H1 (cell line): ENCODE data around the gene MYL3. TPM values are rescaled to one million over a fixed set of nuclear protein-coding genes. Genes with fewer than 3 reads are reported as not detected.

Source experiments
- CTCF ChIA-PET: fragments of 300-600 bp; sonication (Branson Sonifier 250); formaldehyde crosslinking; loops from one replicate; lab custom pipeline; 2021; ENCODE audit not compliant: partially characterized antibody; lab: Charles Lee
- POLR2A ChIA-PET: fragments of 300-600 bp; sonication (Branson Sonifier 250); formaldehyde crosslinking; loops from one replicate; lab custom pipeline; 2021; ENCODE audit warnings: inconsistent platforms; ENCODE audit not compliant: partially characterized antibody; lab: Charles Lee
- DNase-seq, 2 experiments: peaks; one replicate each; pipeline versions ENCODE4 v3.0.0 to v3.0.0-alpha.2; 2010 to 2022; ENCODE audit warnings: low spot score in 2 of 2, low read depth in 1 of 2, mixed read lengths in 1 of 2
- FAIRE-seq: peaks from 2 replicates; lab custom pipeline; 2011; peaks lifted over from hg19 to GRCh38; lab: Jason Lieb, UNC
- H2AFZ ChIP-seq: 2 replicates; pipeline ENCODE4 v1.8.1; 2012; ENCODE audit warnings: low read length, inconsistent platforms
- H2AK5ac ChIP-seq: 2 replicates; pipeline ENCODE4 v1.6.1; 2013; ENCODE audit warnings: low read depth, low read length
- H2BK120ac ChIP-seq: replicated peaks from 2 replicates; pipeline ENCODE3; 2013; ENCODE audit warnings: low read depth, low read length, inconsistent platforms
- H2BK12ac ChIP-seq: 2 replicates; pipeline ENCODE4 v1.6.1; 2013; ENCODE audit warnings: low read depth, low read length
- H2BK15ac ChIP-seq: 2 replicates; pipeline ENCODE4 v1.6.1; 2013; ENCODE audit warnings: low read length
- H2BK20ac ChIP-seq: 2 replicates; pipeline ENCODE4 v1.6.1; 2013; ENCODE audit warnings: low read length
- H2BK5ac ChIP-seq: 2 replicates; pipeline ENCODE4 v1.6.1; 2013; ENCODE audit warnings: low read depth, low read length
- H3K14ac ChIP-seq: 2 replicates; pipeline ENCODE4 v1.6.1; 2013; ENCODE audit warnings: inconsistent platforms; ENCODE audit not compliant: insufficient read length
- H3K18ac ChIP-seq: 2 replicates; pipeline ENCODE4 v1.6.1; 2013; ENCODE audit warnings: low read length; ENCODE audit errors: extremely low read depth
- H3K23ac ChIP-seq: 2 replicates; pipeline ENCODE4 v1.6.1; 2013; ENCODE audit warnings: inconsistent platforms; ENCODE audit not compliant: insufficient read length
- H3K23me2 ChIP-seq: 2 replicates; pipeline ENCODE4 v1.6.1; 2013; ENCODE audit warnings: low read depth, low read length
- H3K27ac ChIP-seq: 2 replicates; pipeline ENCODE4 v1.6.1; 2011; ENCODE audit warnings: low read depth, low read length, inconsistent platforms
- H3K27me3 ChIP-seq, 4 experiments: replicated peaks in 1 of 4; 1 replicate in 1 of 4; 2 replicates in 3 of 4; pipeline versions ENCODE4 v1.6.1 to v1.8.1; 2011 to 2013; ENCODE audit warnings: low read length in 3 of 4, mild to moderate bottlenecking in 3 of 4, inconsistent platforms in 2 of 4, mixed read lengths in 2 of 4, moderate library complexity in 1 of 4; ENCODE audit not compliant: control insufficient read depth in 3 of 4, insufficient read depth in 3 of 4; ENCODE audit errors: extremely low read depth in 1 of 4
- H3K36me3 ChIP-seq, 4 experiments: 2 replicates each; pipeline versions ENCODE4 v1.6.1 to v1.8.1; 2011 to 2013; ENCODE audit warnings: mild to moderate bottlenecking in 4 of 4, low read length in 3 of 4, moderate library complexity in 2 of 4, control low read depth in 1 of 4, inconsistent platforms in 1 of 4; ENCODE audit not compliant: insufficient read depth in 4 of 4, control insufficient read depth in 2 of 4
- H3K4ac ChIP-seq: replicated peaks from 2 replicates; pipeline ENCODE3; 2013; ENCODE audit warnings: low read length, low read depth, mixed read lengths, inconsistent platforms; ENCODE audit not compliant: insufficient read length
- H3K4me1 ChIP-seq, 4 experiments: replicated peaks in 1 of 4; 1 replicate in 1 of 4; 2 replicates in 3 of 4; pipeline versions ENCODE4 v1.6.1 to v1.8.1; 2011 to 2013; ENCODE audit warnings: low read length in 3 of 4, inconsistent platforms in 2 of 4, mixed read lengths in 1 of 4; ENCODE audit not compliant: insufficient read depth in 4 of 4, control insufficient read depth in 3 of 4
- H3K4me2 ChIP-seq, 2 experiments: 2 replicates each; pipeline versions ENCODE4 v1.6.1 to v1.8.1; 2011 to 2013; ENCODE audit warnings: low read depth in 2 of 2, low read length in 2 of 2, control low read depth in 1 of 2, inconsistent platforms in 1 of 2, mild to moderate bottlenecking in 1 of 2; ENCODE audit not compliant: insufficient read depth in 1 of 2
- H3K4me3 ChIP-seq, 4 experiments: fragments of 200-600, 300-600 bp in 1 of 4; sonication (generic), shearing (Covaris generic), sonication (Bioruptor Twin) in 1 of 4; 2 replicates each; pipeline versions ENCODE4 v1.5.1 to v1.8.1; 2011 to 2016; ENCODE audit warnings: low read length in 4 of 4, low read depth in 3 of 4, control low read depth in 2 of 4, inconsistent platforms in 2 of 4, mild to moderate bottlenecking in 2 of 4, mixed read lengths in 1 of 4, moderate library complexity in 1 of 4; ENCODE audit not compliant: insufficient read depth in 2 of 4; ENCODE audit errors: extremely low read depth in 1 of 4
- H3K56ac ChIP-seq: replicated peaks from 2 replicates; pipeline ENCODE3; 2013; ENCODE audit warnings: low read depth, mild to moderate bottlenecking, mixed read lengths, low read length, inconsistent platforms; ENCODE audit not compliant: insufficient read length
- H3K79me1 ChIP-seq: 2 replicates; pipeline ENCODE4 v1.6.1; 2013; ENCODE audit warnings: low read depth, low read length, control low read depth
- H3K79me2 ChIP-seq, 2 experiments: 2 replicates each; pipeline versions ENCODE4 v1.6.1 to v1.8.1; 2012 to 2013; ENCODE audit warnings: low read length in 2 of 2, mild to moderate bottlenecking in 2 of 2, inconsistent platforms in 1 of 2; ENCODE audit not compliant: insufficient read depth in 2 of 2, control insufficient read depth in 1 of 2
- H3K9ac ChIP-seq, 4 experiments: replicated peaks in 1 of 4; 1 replicate in 1 of 4; 2 replicates in 3 of 4; pipeline versions ENCODE4 v1.6.1 to v1.8.1; 2011 to 2013; ENCODE audit warnings: low read depth in 3 of 4, low read length in 3 of 4, control low read depth in 2 of 4, mild to moderate bottlenecking in 2 of 4, moderate library complexity in 2 of 4, inconsistent platforms in 1 of 4; ENCODE audit errors: extremely low read depth in 1 of 4
- H3K9me3 ChIP-seq, 2 experiments: 2 replicates each; pipeline versions ENCODE4 v1.6.1 to v1.8.1; 2012 to 2013; ENCODE audit warnings: mild to moderate bottlenecking in 2 of 2, moderate library complexity in 2 of 2, control low read depth in 1 of 2, inconsistent platforms in 1 of 2, low read depth in 1 of 2, low read length in 1 of 2, mixed read lengths in 1 of 2; ENCODE audit not compliant: insufficient read depth in 2 of 2
- H4K20me1 ChIP-seq, 2 experiments: replicated peaks in 1 of 2; 2 replicates each; pipeline versions ENCODE3 to v1.8.1; 2011 to 2013; ENCODE audit warnings: inconsistent platforms in 2 of 2, low read length in 2 of 2, mild to moderate bottlenecking in 1 of 2; ENCODE audit not compliant: insufficient read depth in 2 of 2, control insufficient read depth in 1 of 2
- H4K5ac ChIP-seq: 2 replicates; pipeline ENCODE4 v1.6.1; 2013; ENCODE audit warnings: low read length, low read depth, mixed read lengths, inconsistent platforms; ENCODE audit not compliant: insufficient read length
- H4K8ac ChIP-seq: 2 replicates; pipeline ENCODE4 v1.8.0; 2013; ENCODE audit warnings: mild to moderate bottlenecking, moderate library complexity, low read length, inconsistent platforms; ENCODE audit not compliant: insufficient read depth; ENCODE audit errors: extremely low read depth
- H4K91ac ChIP-seq: replicated peaks from 2 replicates; pipeline ENCODE3; 2013; ENCODE audit warnings: low read length, mixed read lengths, inconsistent platforms; ENCODE audit not compliant: insufficient read length
- BRCA1 ChIP-seq: IDR thresholded peaks from 2 replicates; pipeline ENCODE4 v1.6.1; 2012; ENCODE audit warnings: low read depth, low read length, improper control_type of control experiment
- GABPA ChIP-seq: IDR thresholded peaks from 2 replicates; pipeline ENCODE4 v1.6.1; 2011; ENCODE audit warnings: mild to moderate bottlenecking, low read length, moderate library complexity, borderline replicate concordance; ENCODE audit not compliant: insufficient read depth
- HDAC2 ChIP-seq, 2 experiments: fragments of 300-600 bp in 1 of 2; sonication (generic) in 1 of 2; IDR thresholded peaks; 2 replicates each; pipeline ENCODE4 v1.6.1; 2011 to 2012; ENCODE audit warnings: low read depth in 2 of 2, low read length in 2 of 2, mild to moderate bottlenecking in 2 of 2, moderate library complexity in 2 of 2, borderline replicate concordance in 1 of 2, inconsistent platforms in 1 of 2
- JUND ChIP-seq: IDR thresholded peaks from 2 replicates; pipeline ENCODE4 v1.6.1; 2011; ENCODE audit warnings: mild to moderate bottlenecking, improper control_type of control experiment, low read length
- KDM5A ChIP-seq: fragments of 200-600 bp; IDR thresholded peaks from 2 replicates; pipeline ENCODE4 v1.7.1; 2012; ENCODE audit warnings: mild to moderate bottlenecking, low read length, inconsistent platforms, mixed read lengths
- MAFK ChIP-seq: IDR thresholded peaks from 2 replicates; pipeline ENCODE4 v1.6.1; 2012; ENCODE audit warnings: low read depth, mild to moderate bottlenecking, improper control_type of control experiment, low read length
- PHF8 ChIP-seq: fragments of 200-600 bp; sonication (generic); conservative IDR thresholded peaks from 2 replicates; pipeline ENCODE4 v1.7.1; 2012; ENCODE audit warnings: low read depth, mild to moderate bottlenecking, inconsistent platforms, low read length, moderate library complexity
- RBBP5 ChIP-seq: IDR thresholded peaks from 2 replicates; pipeline ENCODE4 v1.7.1; 2012; ENCODE audit warnings: low read depth, mild to moderate bottlenecking, inconsistent platforms, low read length, moderate library complexity, borderline replicate concordance
- SIN3A ChIP-seq, 2 experiments: IDR thresholded peaks in 1 of 2; conservative IDR thresholded peaks in 1 of 2; 2 replicates each; pipeline ENCODE4 v1.6.1; 2011 to 2012; ENCODE audit warnings: low read length in 2 of 2, improper control_type of control experiment in 1 of 2, low read depth in 1 of 2, mild to moderate bottlenecking in 1 of 2
- SIRT6 ChIP-seq: IDR thresholded peaks from one replicate; pipeline ENCODE4 v1.7.1; 2012; ENCODE audit warnings: low read length, inconsistent platforms
- SP4 ChIP-seq: IDR thresholded peaks from 2 replicates; pipeline ENCODE4 v1.6.1; 2012; ENCODE audit warnings: low read length, inconsistent platforms
- SRF ChIP-seq: IDR thresholded peaks from 2 replicates; pipeline ENCODE4 v1.6.1; 2011; ENCODE audit warnings: mild to moderate bottlenecking, low read depth, low read length, moderate library complexity
- TCF12 ChIP-seq: IDR thresholded peaks from 2 replicates; pipeline ENCODE4 v1.6.1; 2011; ENCODE audit warnings: low read depth, mild to moderate bottlenecking, low read length
- ZNF274 ChIP-seq: IDR thresholded peaks from 2 replicates; pipeline ENCODE4 v1.7.0; 2012; ENCODE audit warnings: low read length, borderline replicate concordance; ENCODE audit errors: extremely low read depth
- WGBS, 2 experiments: shearing (Covaris generic) in 1 of 2; methylation state at CpG; one replicate each; pipeline versions ENCODE4 v1.1.6 to v1.1.7; 2013 to 2015; ENCODE audit warnings: low lambda C conversion rate in 2 of 2, mixed read lengths in 2 of 2, inconsistent platforms in 1 of 2, low coverage in 1 of 2, missing lambda C conversion rate in 1 of 2; ENCODE audit not compliant: insufficient replicate concordance in 2 of 2, insufficient coverage in 1 of 2, insufficient read length in 1 of 2; ENCODE audit errors: extremely low coverage in 1 of 2, missing lambda C conversion rate in 1 of 2; 5-methylcytosine and 5-hydroxymethylcytosine counted together
- polyA plus RNA-seq, 7 experiments: library from polyadenylated mRNA; depleted of rRNA in 3 of 7; stranded (reverse) in 5 of 7; unstranded in 2 of 7; fragments of >200 nt in 5 of 7; fragments of 200-250 nt in 2 of 7; gene quantifications; 1 replicate in 5 of 7; 2 replicates in 1 of 7; 4 replicates in 1 of 7; pipeline versions ENCODE4 v1.2.1 to v1.2.3, GENCODE V29; 2011 to 2013; ENCODE audit warnings: missing spikeins in 2 of 7, mixed read lengths in 2 of 7
- total RNA-seq: library from RNA; stranded (reverse); fragmentation: NEBNext Ultra II Directional; extraction: Animal tissue kit (Norgen Biotek cat#: 25700); gene quantifications from 2 replicates; pipeline ENCODE4 v1.2.1, GENCODE V29; 2021

Gene MYL3
- total and polyA plus RNA-seq, 2 of the 8 experiments (the other 6 are each of a cell fraction or from before 2014, with no cell fraction given), result 0.06 TPM; not detected in 1

DNA sequence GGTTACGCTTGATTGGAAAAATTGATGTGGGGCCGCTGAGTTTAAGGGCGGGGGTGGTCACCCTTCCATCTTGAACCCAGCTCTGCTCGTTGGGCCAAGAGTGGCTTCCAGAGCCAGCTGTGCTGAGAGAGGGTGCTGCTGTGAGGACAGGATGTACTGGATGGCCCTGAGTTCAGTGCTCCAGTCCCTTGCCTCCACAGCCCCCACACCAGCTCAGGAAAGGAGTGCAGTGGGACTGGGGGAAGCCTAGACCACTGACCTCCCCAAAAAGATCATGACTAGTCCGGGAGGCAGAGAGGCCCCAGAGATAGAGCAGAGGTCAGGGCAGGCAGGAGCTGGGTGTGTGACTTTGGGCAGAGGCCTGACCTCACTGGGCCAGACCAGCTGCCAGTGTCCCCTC is 10.3 kb upstream of the MYL3 start:
- Histone ChIP-seq H3K9ac (no peak overlapping the region), H3K23me2 (no peaks in the 10 kb centered on the region), H3K4me3 (no peak overlapping the region), H2BK5ac (no peak overlapping the region; the same call in 1 of the 2 replicates), H2AK5ac (no peak overlapping the region), H3K4me1 (peaks cover 0 to 8% (median 0%) of the 10 kb centered on the region in 4 experiments; a peak in 2 of 7 replicates), H2BK15ac (no peak overlapping the region), H2BK120ac (no peak overlapping the region), H4K20me1 (peaks cover 0 to 3% of the 10 kb centered on the region in 2 experiments), H2BK12ac (no peak overlapping the region), H3K4ac (no peak overlapping the region), H4K5ac (no peak overlapping the region), H3K23ac (no peak overlapping the region), H2AFZ (no peak overlapping the region), H2BK20ac (no peak overlapping the region), H3K79me1 (no peaks in the 10 kb centered on the region), H3K56ac (no peak overlapping the region), H3K27ac (no peak overlapping the region), H3K79me2 (no peaks in the 10 kb centered on the region), H4K91ac (no peak overlapping the region), H3K9me3 (no peaks in the 10 kb centered on the region), H3K18ac (no peak overlapping the region), H3K36me3 (no peaks in the 10 kb centered on the region), H3K14ac (no peak overlapping the region), H3K27me3 (peaks cover 0 to 40% (median 27%) of the 10 kb centered on the region in 4 experiments; a peak in 6 of 7 replicates), H3K4me2 (no peak overlapping the region), H4K8ac (no peak overlapping the region)
- CTCF ChIA-PET, result interaction anchor here (1.2 to 4.7 kb wide), 9 partner anchors 15 to 155 kb away, joined by 3 to 46 read pairs (median 5); partner anchors contain the start of gene PRSS50
- POLR2A ChIA-PET, result no interaction called here
- DNase-seq, result no peak
- FAIRE-seq, result no peak
- 69% methylated on average over 5 of the region's 5 CpGs; no CpG with 5 or more reads in 1 of the 2 experiments for WGBS, 2 experiments
- TF ChIP-seq SP4 (no peak), PHF8 (no peak), JUND (no peak), HDAC2 (IDR thresholded peaks at IDR 0.05; ENCODE audit: borderline replicate concordance in 1 of 2, low read depth in 2 of 2, low read length in 2 of 2) (no peak), TCF12 (no peak), RBBP5 (no peak), MAFK (no peak), ZNF274 (no peak), SIRT6 (no peak), SIN3A (conservative IDR thresholded peaks at IDR 0.05 in 1 of 2, IDR thresholded peaks at IDR 0.05 in 1 of 2; ENCODE audit: low read depth in 1 of 2, low read length in 2 of 2) (no peak), KDM5A (no peak), GABPA (no peak), BRCA1 (no peak), SRF (no peak)
